ENCODE data around the gene CREBZF. TPM values are rescaled to one million over a fixed set of nuclear protein-coding genes. Genes with fewer than 3 reads are reported as not detected.
"Not testable (repeated sequence)": the region's sequence is repeated elsewhere in the genome, so short reads cannot be mapped to it uniquely, and the experiment has no call there.

CREBZF gene
- total RNA-seq, 1 donor from 2014 or later = 101 TPM

DNA sequence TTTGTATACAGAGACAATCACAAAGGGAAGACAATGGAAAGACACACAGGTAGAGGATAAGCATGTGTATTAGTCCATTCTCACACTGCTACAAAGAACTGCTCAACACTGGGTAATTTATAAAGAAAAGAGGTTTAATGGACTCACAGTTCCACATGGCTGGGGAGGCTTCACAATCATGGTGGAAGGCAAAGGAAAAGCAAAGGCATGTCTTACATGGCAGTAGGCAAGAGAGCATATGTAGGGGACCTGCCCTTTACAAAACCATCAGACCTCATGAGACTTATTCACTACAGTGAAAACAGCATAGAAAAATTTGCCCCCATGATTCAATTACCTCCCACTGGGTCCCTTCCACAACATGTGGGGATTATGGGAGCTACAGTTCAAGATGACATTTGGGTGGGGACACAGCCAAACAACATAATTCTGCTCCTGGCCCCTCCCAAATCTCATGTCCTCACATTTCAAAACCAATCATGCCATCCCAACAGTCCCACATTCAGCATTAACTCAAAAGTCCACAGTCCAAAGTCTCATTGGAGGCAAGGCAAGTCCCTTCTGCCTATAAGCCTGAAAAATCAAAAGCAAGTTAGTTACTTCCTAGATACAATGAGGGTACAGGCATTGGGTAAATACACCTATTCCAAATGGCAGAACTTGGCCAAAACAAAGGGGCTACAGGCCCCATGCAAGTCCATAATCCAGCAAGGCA lies 6.2 kb upstream of the CREBZF start:
- DNase-seq = not testable (repeated sequence)

DNA sequence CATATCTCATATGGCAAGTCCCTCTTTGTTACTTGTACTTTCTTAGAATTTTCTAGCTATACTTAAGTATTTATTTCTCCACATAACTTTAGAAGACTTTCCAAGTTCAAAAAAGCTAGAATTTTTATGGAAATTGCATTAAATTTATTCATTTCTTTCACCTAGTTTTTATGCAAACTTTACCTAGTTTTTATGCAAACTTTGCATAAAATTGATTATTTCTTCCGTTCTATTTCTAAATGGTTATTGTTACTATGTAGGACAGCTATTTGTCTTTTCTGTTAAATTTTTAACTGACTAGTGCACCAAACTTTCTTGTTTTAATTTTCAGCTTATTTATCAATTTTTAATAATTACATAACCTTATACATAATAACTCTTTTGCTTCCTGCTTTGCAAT lies 3.2 kb upstream of the CREBZF start:
- DNase-seq = no peak

DNA sequence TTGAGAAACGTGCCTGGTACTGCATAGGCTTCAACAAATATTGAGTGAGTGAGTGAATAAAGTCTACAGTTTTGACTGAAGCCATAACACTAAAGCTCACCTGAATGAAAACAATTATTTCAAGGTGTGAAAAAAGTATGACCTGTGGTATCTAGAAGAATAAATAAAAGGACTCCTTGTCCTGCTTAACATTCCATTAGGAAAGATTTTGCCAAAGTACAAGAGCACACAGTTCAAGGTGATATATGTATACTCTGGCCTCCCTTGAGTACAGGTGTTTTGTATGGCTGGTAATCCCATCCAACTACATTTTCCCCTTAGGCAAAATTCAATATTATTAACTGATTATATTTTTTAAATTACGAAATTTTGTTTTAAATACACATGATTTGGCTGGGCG lies 1.8 kb upstream of the CREBZF start:
- DNase-seq = no peak

DNA sequence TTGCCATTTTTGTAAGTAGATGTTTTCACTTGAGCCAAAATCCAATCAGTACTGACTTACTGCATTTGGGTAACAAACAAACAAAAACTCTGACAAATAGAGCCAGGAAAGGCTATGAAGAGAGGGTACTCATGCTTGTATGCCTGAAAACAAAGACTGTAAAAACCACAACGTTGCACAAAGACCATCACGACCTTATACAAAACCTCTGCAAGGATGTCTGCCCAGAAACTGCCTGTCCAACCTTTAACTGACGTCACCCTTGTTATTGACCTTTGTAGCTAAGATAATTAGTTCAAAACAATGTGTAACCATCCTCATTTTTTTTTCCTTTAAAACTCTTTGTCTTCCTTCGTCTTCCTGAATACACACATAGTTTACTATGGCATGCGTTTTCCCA lies 804 bp upstream of the CREBZF start:
- peak; percentile 20 for DNase-seq

DNA sequence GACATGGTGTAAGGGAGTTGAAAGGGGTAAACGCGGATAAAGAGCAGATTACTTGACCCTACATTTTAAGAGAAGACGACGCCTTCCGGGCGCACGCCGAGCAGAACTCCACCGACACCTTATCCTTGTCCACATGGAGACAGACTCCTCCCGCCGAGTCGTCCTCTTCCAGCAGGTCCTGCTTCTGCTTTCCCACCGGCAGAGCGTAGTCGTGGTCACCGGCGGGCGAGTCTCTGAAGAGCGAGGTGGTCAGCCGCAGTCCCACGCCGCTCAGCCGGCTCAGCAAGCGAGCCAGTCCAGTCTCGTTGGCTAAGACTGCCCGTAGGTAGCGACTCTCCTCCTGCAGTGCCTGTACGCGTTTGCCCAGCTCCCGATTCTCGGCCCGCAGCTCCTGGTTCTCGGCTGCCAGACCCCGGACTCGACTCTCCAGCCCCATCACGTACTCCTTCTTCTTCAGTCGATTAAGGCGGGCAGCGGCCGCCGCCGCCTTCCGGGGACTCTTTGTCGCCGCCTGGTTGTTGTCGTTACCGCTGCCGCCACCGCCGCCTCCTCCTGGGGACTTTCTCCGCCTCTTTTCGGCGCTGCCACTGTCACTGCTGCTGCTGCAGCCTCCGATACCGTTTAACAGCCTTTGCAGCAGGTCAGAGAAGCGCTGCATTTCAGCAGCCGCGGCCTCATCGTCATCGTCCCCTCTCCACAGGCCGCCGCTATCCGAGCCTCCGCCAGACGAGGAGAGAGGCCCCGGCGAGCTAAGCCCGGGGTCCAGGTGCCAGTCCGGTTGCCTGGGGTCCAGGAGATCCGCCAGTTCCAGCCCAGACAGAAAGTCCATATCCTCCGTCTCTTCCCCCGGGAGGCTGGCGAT lies 945 bp downstream of the CREBZF start:
- DNase-seq = peak; percentile 89

DNA sequence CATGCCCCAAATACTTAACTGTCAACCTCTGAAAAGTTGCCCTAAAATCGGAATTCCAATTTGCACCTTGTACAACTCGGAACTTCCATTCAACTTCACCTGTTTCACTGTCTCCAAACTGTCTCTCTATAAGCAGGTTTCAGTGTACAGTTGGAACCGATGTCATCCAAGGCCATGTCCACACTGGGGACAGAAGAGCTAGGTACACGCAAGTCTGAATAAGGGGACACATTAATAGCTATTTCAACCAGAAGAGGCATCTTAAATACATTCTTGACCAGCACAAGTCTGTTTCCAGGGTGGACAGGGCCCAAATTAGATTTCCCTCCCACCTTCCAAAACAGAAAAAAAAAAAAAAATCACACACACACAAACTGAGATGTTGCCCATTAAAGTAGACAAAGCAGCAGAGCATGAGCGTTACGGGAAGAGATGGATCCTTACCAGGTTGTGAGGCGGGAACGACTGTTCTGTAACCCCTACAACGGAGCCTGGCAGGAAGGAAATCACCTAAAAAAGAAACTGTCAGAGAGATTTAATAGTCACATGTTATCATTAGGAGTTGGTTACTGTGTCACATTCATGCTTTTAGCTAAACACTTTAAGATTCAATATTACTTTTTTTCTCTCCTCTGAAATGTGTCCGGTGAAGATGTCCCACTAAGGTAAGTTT lies 1.7 kb downstream of the CREBZF start:
- peak; percentile 16 for DNase-seq

DNA sequence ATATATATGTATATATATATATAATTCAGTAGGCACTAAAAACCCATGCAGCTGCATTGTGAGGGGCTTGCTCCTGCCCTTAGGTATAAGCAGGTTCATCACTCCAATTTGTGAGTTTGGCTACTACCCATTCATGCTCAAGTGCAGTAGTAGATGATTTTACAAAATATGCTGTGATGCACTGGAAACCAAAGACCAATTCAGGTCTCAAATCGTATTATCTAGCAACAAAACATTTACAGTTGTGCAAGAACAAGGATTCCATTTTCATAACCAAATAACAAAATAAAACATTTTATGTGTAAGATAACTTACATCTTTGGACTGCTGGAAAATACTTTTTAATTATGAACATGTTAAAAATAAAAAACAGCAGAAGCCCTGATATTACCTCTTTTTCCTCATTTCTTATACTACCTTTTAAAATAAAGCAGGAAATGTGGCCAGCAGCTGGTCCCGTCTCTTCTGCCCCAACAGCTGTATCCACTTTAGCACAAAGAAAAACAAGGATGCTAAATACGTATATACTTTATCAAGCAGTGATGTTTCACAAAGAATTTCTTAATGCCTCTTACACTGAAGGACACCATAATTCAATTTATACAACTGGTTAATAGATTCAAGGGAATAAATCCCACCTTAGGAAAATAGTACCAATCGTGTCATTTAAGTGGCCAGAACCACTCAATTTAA lies 2.8 kb downstream of the CREBZF start:
- DNase-seq = peak; percentile 41

DNA sequence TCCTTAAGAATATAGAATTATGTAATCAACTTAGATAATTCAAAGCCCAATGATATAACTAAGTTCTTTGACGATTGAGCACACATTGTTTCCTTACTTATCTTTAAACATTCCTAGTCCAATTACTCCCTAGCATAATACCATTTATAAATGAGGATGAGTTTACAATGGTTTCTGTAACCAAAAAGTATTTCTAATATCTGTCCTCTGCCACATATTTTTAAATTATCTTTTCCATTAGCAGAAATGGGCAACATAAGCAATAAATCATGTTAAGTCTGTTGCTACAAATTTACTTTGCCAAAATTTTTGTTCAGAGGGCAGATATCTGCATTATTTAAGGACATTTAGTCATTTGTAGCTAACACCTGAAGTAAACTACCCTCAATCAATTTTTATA lies 6.7 kb downstream of the CREBZF start:
- DNase-seq = no peak

DNA sequence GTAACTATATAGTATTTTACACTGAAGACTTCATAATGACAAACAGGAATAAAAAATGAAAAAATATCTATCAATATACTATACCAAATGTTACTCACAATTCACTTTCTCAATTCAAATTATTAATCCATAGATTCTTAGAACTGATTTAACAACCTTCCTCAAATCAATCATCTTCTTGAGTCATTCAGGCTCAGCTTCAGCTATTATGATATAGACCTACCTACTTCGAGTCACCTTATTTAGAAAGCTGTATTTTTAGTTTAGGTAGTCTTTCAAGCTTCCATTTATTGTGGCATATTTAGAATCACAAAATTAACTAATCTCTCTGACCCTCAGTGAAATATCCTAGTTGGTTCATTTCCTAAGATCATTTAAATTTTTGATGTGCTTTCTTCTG lies 8.2 kb downstream of the CREBZF start:
- DNase-seq = no peak

DNA sequence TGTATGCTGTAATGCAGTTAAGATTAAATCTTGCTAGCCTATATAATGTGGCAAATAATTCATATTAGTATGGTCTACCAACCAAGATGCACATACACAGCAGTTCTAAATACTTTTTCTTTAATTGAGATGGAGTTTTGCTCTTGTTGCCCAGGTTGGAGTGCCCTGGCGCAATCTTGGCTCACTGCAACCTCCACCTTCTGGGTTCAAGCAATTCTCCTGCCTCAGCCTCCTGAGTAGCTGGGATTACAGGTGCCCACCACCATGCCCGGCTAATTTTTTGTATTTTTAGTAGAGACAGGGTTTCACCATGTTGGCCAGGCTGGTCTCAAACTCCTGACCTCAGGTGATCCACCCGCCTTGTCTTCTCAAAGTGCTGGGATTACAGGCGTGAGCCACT lies 10.6 kb downstream of the CREBZF start:
- not testable (repeated sequence) for DNase-seq

DNA sequence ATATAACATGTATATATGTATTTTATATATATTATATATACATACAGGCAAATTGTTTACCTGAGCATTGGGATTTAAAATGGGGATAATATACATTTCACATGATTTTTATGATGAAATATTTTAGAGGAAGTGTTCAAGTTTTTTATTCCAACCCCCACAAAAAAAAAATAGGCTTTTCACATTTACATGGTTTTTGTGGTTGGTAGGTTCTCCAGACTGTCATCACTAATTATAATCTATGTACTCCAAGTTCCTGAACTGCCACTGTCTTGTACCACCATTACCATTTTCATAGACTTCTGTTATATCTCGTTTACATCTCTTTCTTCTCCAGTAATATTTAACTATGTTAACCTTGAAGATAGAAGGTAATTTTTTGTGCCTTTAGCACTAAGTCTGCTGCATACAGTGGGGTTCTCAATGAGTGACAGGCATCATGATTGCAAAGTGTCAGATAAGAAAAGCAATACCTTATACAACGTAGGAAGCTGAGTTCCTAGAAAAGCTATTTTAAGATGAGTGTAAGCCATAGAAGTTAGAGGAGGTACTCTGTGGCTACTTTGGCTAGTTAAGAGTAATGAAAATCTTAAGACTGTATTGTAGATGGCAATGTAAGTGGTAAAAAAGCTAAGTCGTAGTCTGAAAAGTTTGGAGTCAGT lies 12.0 kb downstream of the CREBZF start:
- DNase-seq = no peak

DNA sequence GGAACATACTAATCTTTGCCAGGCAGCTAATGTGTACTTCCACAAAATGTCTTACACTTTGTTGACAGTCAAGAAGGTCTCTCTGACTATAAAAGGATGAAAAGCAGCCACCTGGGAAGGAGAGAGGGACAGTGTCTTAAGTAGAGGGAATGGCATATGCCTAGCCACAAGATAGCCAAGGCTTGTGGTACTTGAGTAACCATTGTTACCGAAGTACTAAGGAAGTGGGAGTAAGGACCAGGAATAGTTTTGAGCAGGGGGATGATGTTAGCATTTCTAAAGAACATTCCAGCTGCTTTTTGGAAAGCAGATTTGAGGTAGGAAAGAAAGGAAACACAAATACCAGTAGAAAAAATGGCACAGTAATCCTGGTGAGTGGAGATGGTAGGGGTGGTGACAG lies 13.8 kb downstream of the CREBZF start:
- DNase-seq = no peak

DNA sequence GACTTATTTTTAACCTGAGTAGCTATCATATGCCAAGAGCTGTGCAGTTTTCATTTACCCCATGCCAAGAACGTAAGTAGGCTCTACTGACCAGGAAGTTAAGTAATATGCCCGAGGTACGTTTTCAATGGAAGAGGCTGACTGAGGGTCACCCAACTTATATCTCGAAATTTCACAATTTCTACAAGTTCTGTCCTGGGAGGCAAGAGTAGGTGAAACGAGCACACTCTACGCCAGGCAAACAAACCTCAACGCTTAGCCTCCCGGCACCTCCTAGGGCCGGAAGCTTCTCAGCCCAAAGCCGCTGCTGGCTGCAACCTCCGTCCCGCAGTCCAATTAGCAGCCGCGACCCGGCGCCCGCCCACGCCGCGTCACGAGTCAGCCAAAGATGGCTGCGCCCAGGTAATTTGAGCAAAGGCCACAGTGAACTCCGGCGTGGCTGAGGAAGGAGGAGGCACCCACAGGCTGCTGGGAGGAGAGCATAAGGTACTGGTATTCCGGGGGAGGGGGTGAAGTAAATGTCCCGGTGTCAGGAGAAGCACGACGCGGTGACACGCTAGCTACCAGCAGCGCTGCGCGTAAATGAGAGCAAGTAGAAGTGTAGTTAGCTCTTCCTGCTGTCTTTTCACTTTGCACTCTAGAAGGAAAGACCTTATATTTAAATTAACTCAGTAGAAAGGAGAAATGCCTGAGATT lies 17.2 kb downstream of the CREBZF start, which contains the start of gene TMEM126A:
Gene TMEM126A, plus strand, starts transcription at position 364 of the 696 bp plus-strand sequence. CDS start 2,289 bp downstream, outside the sequence.
- DNase-seq = peak; percentile 95

DNA sequence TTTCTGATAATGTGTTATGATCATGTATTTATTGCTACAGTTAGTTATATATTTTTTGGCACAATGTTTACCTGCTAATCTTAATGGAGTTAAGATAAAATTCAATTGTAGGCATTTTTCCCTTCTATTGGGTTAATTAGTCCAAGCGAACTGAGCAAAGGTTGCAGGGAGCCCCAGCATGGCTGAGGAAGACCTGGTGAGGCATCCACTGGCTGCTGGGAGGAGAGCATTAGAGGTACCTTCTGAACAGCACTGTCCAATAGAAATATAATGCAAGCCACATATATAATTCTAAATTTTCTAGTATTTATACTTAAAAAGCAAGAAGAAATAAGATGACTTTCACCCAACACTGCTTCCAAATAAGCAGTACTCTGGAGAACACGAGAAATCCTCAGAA lies 17.9 kb downstream of the CREBZF start:
- no peak for DNase-seq

DNA sequence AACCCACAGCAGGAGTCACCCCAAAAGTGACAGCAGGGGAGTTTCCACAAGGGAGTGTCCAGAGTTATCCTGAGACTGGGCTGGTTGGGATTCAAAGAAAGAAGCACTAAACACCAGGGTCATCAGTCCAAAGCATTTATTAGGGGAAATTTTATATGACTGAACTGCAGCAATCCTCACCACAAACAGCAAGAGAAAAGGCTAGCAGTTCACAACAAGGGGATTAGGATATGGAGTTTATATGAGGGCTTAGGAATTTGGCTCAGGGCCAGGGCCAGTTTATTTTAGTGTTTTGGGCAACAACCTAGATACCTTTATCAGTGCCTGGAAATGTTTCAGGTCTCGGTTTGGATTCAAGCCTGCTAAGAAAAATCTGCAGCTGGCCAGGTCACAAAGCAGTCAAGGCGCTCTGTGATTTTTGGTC lies 21.7 kb downstream of the CREBZF start:
- DNase-seq = peak; percentile 16

DNA sequence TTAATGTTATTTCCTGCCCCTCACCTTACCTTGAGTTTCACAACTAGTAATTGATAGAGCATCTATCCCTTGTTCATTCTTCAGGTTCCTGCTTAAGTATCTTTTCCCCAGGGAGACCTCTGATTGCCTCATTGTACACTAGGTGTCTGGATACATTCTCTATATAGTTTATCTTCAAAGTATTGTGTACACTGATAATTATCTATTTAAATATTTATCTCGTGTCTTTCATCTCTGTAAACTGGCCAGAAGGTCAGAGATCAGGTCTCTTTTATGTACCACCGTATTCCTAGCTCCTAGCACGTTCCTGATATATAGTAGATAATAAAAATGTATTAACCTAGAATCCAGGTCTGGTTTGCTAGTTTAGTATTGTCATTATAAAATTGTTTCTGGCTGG lies 30.2 kb downstream of the CREBZF start:
- DNase-seq = no peak

DNA sequence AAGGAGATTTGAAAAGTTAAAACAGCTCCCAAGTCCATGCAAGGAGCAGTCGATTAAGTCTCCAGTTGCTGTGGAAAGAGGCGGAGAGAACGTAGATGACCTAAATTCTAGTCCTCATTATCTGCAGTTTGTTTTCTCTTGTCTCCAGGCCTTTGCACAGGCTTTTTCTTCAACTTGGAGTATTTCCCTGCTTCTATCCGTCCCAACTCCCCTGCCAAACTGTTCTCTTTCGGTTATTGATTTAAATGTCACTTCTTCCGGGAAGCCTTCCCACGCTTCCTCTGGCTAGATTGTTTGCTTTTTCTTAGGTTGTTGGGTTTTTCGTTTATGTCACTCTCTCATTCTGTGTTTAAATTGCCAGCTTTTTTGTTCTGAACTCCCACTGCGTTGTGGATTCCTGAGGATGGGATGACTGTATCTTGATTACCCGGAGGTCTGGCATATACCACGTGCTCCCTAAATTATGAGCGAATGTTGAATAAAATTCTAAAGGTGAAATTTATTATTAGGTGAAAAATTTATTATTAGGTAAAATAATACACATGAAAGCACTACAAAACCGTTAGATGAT lies 36.1 kb downstream of the CREBZF start:
- no peak for DNase-seq

DNA sequence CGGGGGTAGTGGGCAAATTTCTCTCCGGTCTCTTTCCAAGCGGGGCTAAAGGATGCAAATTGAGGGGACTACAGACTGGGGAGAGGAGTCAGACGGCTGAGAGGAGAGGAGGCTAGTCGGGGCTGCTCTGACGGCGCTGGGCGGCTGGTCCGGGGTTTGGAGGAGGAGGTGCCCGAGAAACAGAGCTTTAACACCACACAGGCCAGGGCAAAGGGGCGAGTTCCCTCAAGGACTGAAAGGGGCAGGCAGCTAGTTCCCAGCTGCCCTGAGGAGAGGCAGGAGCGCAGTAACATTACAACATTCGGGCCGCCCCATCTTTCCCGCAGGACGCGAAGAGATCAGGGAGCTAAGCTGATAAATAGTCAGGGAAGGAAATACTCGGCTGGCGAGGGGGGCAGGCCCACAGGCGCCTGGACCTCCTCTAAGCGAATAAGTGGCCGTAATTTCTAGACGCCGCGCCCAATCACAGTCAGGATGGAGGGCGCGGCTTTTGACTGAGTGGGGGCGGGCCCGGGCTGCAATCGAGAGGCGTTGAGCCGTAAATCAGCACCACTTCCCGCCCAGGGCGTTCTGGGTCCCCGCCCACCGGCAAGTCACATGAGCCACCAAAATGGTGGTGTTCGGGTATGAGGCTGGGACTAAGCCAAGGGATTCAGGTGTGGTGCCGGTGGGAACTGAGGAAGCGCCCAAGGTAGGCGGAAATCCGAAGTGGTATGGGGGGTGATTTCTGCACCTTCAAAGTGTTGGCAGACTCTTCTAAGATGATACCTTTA lies 36.7 kb downstream of the CREBZF start, which contains the start of gene TMEM126B:
Gene TMEM126B, plus strand, starts transcription at position 596 of the 773 bp plus-strand sequence. Its CDS starts 15 bp downstream, at position 611.
- DNase-seq = peak; percentile 99

DNA sequence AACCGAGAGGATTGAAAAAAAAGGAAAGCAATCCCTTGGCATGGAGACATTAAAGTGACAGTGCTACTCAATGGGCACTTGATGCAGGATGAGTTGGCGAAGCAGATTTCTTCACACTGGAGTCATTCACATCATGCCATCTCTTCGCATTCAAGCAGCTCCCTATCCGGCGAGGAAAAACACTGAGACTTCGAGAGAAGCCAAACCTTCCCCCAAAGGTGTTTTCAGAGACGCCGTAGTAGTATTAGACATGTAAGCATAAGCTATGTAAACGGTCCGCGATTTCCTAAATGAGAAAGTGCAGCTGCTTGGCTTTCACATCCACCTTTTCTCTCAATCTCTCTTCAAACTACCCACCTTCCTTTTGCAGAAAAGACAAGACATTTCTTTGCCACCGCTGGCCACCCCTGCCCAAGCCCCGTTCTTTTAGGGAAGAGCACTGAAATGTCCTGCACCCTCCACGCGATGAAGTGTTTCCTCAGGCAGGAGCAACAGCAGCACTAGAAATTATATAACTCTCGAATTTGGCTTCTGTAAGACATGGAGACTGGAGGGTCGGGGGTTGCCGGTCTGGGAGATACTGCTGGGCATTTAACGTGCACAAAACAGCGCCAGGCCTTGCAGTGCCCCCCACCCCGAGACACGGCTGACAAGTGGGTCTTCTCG lies 37.5 kb downstream of the CREBZF start, which contains the start of gene DLG2:
Gene DLG2, minus strand, starts transcription at position 13 of the 666 bp plus-strand sequence.
- DNase-seq = peak; percentile 70

Data from tongue (tissue), 2 donors.